HEK293 (cell line): ENCODE data around the gene LRCH1.

Source experiments
- CTCF ChIP-seq: fragments of 450-650 bp; formaldehyde crosslinking; IDR thresholded peaks from 2 replicates; pipeline ENCODE4 v1.5.1; 2016; ENCODE audit warnings: missing biosample characterization, missing genetic modification characterization
- MYNN ChIP-seq: fragments of 450-650 bp; formaldehyde crosslinking; IDR thresholded peaks from 2 replicates; pipeline ENCODE4 v1.5.1; 2016; ENCODE audit warnings: missing biosample characterization, missing genetic modification characterization, borderline replicate concordance
- REST ChIP-seq: fragments of 450-650 bp; formaldehyde crosslinking; IDR thresholded peaks from 2 replicates; pipeline ENCODE4 v1.5.1; 2016; ENCODE audit warnings: missing biosample characterization, missing genetic modification characterization
- SP3 ChIP-seq: fragments of 450-650 bp; formaldehyde crosslinking; IDR thresholded peaks from 2 replicates; pipeline ENCODE4 v1.5.1; 2016; ENCODE audit warnings: missing biosample characterization, missing genetic modification characterization
- TCF7L2 ChIP-seq: IDR thresholded peaks from 2 replicates; pipeline ENCODE4 v1.6.1; 2011; ENCODE audit warnings: low read depth, mild to moderate bottlenecking, inconsistent platforms, low read length, moderate library complexity, borderline replicate concordance
- YY1 ChIP-seq: fragments of 450-650 bp; formaldehyde crosslinking; IDR thresholded peaks from 2 replicates; pipeline ENCODE4 v1.5.1; 2018; ENCODE audit warnings: missing biosample characterization, missing genetic modification characterization
- ZNF292 ChIP-seq: fragments of 450-650 bp; formaldehyde crosslinking; IDR thresholded peaks from 2 replicates; pipeline ENCODE4 v1.5.1; 2016; ENCODE audit warnings: low read depth, missing biosample characterization, missing genetic modification characterization, borderline replicate concordance
- ZNF302 ChIP-seq: fragments of 450-650 bp; formaldehyde crosslinking; IDR thresholded peaks from 2 replicates; pipeline ENCODE4 v1.5.1; 2016; ENCODE audit warnings: missing biosample characterization, missing genetic modification characterization, low read depth
- ZNF324 ChIP-seq: fragments of 450-650 bp; formaldehyde crosslinking; IDR thresholded peaks from 2 replicates; pipeline ENCODE4 v1.5.1; 2016; ENCODE audit warnings: missing biosample characterization, missing genetic modification characterization
- ZNF561 ChIP-seq: fragments of 450-650 bp; IDR thresholded peaks from 2 replicates; pipeline ENCODE4 v1.5.1; 2018; ENCODE audit warnings: missing biosample characterization, missing genetic modification characterization, borderline replicate concordance
- TF ChIP-seq, protein P1 (sequence below): fragments of 450-650 bp; formaldehyde crosslinking; IDR thresholded peaks from 2 replicates; pipeline ENCODE4 v1.5.1; 2016; ENCODE audit warnings: missing biosample characterization, missing genetic modification characterization
- TF ChIP-seq, protein P2 (sequence below): fragments of 450-650 bp; formaldehyde crosslinking; IDR thresholded peaks from 2 replicates; pipeline ENCODE4 v1.5.1; 2016; ENCODE audit warnings: missing biosample characterization, missing genetic modification characterization, borderline replicate concordance
- TF ChIP-seq, protein P3 (sequence below): fragments of 450-650 bp; formaldehyde crosslinking; IDR thresholded peaks from 2 replicates; pipeline ENCODE4 v1.5.1; 2016; ENCODE audit warnings: missing biosample characterization, missing genetic modification characterization

DNA sequence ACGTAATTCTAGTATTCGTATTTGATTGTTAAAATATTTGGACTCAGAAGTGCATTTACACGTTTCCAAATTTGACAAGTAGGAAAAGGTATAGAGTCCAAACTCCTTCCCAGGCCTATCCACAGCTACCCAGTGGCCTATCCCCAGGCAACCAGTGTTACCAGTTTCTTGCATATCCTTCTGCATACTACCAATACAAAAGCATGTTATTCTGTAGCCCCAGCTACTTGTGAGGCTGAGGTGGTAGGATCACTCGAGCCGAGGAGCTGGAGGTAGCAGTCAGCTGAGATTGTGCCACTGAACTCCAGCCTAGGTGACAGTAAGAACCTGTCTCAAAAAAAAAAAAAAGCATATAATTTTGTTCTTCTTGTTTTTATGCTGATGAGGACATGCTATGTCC, 67.1 kb downstream of the LRCH1 start:
- TF ChIP-seq CTCF (tag by site-specific recombination), result no peak
- no peak for TF ChIP-seq ZNF324 (tag by site-specific recombination)
- TF ChIP-seq TCF7L2, result no peak
- TF ChIP-seq, protein P1, sequence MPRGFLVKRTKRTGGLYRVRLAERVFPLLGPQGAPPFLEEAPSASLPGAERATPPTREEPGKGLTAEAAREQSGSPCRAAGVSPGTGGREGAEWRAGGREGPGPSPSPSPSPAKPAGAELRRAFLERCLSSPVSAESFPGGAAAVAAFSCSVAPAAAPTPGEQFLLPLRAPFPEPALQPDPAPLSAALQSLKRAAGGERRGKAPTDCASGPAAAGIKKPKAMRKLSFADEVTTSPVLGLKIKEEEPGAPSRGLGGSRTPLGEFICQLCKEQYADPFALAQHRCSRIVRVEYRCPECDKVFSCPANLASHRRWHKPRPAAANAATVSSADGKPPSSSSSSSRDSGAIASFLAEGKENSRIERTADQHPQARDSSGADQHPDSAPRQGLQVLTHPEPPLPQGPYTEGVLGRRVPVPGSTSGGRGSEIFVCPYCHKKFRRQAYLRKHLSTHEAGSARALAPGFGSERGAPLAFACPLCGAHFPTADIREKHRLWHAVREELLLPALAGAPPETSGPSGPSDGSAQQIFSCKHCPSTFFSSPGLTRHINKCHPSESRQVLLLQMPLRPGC (tag by site-specific recombination), result no peak
- no peak for TF ChIP-seq YY1 (tag by site-specific recombination)
- no peak for TF ChIP-seq ZNF302 (tag by site-specific recombination)
- TF ChIP-seq, protein P2, sequence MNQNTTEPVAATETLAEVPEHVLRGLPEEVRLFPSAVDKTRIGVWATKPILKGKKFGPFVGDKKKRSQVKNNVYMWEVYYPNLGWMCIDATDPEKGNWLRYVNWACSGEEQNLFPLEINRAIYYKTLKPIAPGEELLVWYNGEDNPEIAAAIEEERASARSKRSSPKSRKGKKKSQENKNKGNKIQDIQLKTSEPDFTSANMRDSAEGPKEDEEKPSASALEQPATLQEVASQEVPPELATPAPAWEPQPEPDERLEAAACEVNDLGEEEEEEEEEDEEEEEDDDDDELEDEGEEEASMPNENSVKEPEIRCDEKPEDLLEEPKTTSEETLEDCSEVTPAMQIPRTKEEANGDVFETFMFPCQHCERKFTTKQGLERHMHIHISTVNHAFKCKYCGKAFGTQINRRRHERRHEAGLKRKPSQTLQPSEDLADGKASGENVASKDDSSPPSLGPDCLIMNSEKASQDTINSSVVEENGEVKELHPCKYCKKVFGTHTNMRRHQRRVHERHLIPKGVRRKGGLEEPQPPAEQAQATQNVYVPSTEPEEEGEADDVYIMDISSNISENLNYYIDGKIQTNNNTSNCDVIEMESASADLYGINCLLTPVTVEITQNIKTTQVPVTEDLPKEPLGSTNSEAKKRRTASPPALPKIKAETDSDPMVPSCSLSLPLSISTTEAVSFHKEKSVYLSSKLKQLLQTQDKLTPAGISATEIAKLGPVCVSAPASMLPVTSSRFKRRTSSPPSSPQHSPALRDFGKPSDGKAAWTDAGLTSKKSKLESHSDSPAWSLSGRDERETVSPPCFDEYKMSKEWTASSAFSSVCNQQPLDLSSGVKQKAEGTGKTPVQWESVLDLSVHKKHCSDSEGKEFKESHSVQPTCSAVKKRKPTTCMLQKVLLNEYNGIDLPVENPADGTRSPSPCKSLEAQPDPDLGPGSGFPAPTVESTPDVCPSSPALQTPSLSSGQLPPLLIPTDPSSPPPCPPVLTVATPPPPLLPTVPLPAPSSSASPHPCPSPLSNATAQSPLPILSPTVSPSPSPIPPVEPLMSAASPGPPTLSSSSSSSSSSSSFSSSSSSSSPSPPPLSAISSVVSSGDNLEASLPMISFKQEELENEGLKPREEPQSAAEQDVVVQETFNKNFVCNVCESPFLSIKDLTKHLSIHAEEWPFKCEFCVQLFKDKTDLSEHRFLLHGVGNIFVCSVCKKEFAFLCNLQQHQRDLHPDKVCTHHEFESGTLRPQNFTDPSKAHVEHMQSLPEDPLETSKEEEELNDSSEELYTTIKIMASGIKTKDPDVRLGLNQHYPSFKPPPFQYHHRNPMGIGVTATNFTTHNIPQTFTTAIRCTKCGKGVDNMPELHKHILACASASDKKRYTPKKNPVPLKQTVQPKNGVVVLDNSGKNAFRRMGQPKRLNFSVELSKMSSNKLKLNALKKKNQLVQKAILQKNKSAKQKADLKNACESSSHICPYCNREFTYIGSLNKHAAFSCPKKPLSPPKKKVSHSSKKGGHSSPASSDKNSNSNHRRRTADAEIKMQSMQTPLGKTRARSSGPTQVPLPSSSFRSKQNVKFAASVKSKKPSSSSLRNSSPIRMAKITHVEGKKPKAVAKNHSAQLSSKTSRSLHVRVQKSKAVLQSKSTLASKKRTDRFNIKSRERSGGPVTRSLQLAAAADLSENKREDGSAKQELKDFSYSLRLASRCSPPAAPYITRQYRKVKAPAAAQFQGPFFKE, result no peak
- TF ChIP-seq ZNF561 (tag by site-specific recombination), result no peak
- no peak for TF ChIP-seq REST
- TF ChIP-seq SP3 (tag by site-specific recombination), result no peak
- TF ChIP-seq, protein P3, sequence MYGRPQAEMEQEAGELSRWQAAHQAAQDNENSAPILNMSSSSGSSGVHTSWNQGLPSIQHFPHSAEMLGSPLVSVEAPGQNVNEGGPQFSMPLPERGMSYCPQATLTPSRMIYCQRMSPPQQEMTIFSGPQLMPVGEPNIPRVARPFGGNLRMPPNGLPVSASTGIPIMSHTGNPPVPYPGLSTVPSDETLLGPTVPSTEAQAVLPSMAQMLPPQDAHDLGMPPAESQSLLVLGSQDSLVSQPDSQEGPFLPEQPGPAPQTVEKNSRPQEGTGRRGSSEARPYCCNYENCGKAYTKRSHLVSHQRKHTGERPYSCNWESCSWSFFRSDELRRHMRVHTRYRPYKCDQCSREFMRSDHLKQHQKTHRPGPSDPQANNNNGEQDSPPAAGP, result no peak
- TF ChIP-seq MYNN (tag by site-specific recombination), result no peak
- no peak for TF ChIP-seq ZNF292
